ENCODE measurements around the gene RNF43. TPM values are rescaled to one million over a fixed set of nuclear protein-coding genes. Genes with fewer than 3 reads are reported as not detected.
"Not testable (repeated sequence)": the region's sequence is repeated elsewhere in the genome, so short reads cannot be mapped to it uniquely, and the experiment has no call there.

Gene RNF43
- total RNA-seq, 2 experiments from 2014 or later, result 0.07 to 0.12 TPM

GRCh38 chr17:58401287-58401686 lies 16.0 kb downstream of the RNF43 start:
- Mint-ChIP-seq H3K9me3 (no peaks in the 10 kb centered on the region), H3K27me3 (peaks cover 2% of the 10 kb centered on the region), H3K36me3 (ENCODE audit: low read depth) (no peaks in the 10 kb centered on the region), H3K27ac (no peak overlapping the region), H3K4me3 (no peak overlapping the region), H3K4me1 (peaks cover 13% of the 10 kb centered on the region)
- POLR2A ChIA-PET, result no interaction called here
- CTCF ChIA-PET, result interaction anchor here (1.2 kb wide), 1 partner anchor 16 kb away, joined by 6 read pairs; the partner anchor contains the start of gene RNF43
- no peak for DNase-seq

GRCh38 chr17:58400826-58401225 lies 16.5 kb downstream of the RNF43 start:
- no peak overlapping the region for H3K27ac Mint-ChIP-seq
- no peak for DNase-seq
- CTCF ChIA-PET, result interaction anchor here (1.0 to 1.2 kb wide), 4 partner anchors 15 to 18 kb away, joined by 3 to 6 read pairs (median 3); partner anchors contain the start of gene RNF43
- peaks cover 13% of the 10 kb centered on the region for H3K4me1 Mint-ChIP-seq
- POLR2A ChIA-PET, result no interaction called here
- H3K9me3 Mint-ChIP-seq, result no peaks in the 10 kb centered on the region
- H3K27me3 Mint-ChIP-seq, result peaks cover 2% of the 10 kb centered on the region
- no peaks in the 10 kb centered on the region for H3K36me3 Mint-ChIP-seq (ENCODE audit: low read depth)
- H3K4me3 Mint-ChIP-seq, result no peak overlapping the region

- peaks cover 2% of the 10 kb centered on the region for H3K27me3 Mint-ChIP-seq
- no peak for DNase-seq
- no peak overlapping the region for H3K27ac Mint-ChIP-seq
- H3K4me1 Mint-ChIP-seq, result peaks cover 13% of the 10 kb centered on the region
- no peaks in the 10 kb centered on the region for H3K9me3 Mint-ChIP-seq
- ChIA-PET CTCF (interaction anchor here (0.7 to 1.2 kb wide), 5 partner anchors 14 to 83 kb away, joined by 3 read pairs; no protein-coding TSS in a partner anchor), POLR2A (interaction anchor here (0.8 kb wide), 1 partner anchor 616 kb away, joined by 4 read pairs; no protein-coding TSS in a partner anchor)
- no peaks in the 10 kb centered on the region for H3K36me3 Mint-ChIP-seq (ENCODE audit: low read depth)
- no peak overlapping the region for H3K4me3 Mint-ChIP-seq
Observed at GRCh38 chr17:58399974-58400373, 17.4 kb downstream of the RNF43 start.

GRCh38 chr17:58398574-58399266 lies 18.6 kb downstream of the RNF43 start:
- ChIA-PET CTCF (interaction anchor here (1.2 kb wide), 1 partner anchor 81 kb away, joined by 3 read pairs; no protein-coding TSS in a partner anchor), POLR2A (interaction anchor here (0.6 kb wide), 1 partner anchor 61 kb away, joined by 6 read pairs; no protein-coding TSS in a partner anchor)
- no peak overlapping the region for H3K4me3 Mint-ChIP-seq

GRCh38 chr17:58397421-58397820 lies 19.9 kb downstream of the RNF43 start:
- DNase-seq; H3K4me3 Mint-ChIP-seq; H3K36me3 Mint-ChIP-seq (ENCODE audit: low read depth); H3K9me3 Mint-ChIP-seq; H3K27me3 Mint-ChIP-seq; H3K27ac Mint-ChIP-seq; POLR2A ChIA-PET: not testable (repeated sequence)
- CTCF ChIA-PET, result interaction anchor here (1.1 to 1.2 kb wide), 2 partner anchors 10 to 80 kb away, joined by 3 read pairs; no protein-coding TSS in a partner anchor
- H3K4me1 Mint-ChIP-seq, result peaks cover 13% of the 10 kb centered on the region

More at GRCh38 chr17:58398574-58399266, 18.6 kb downstream of the RNF43 start:
- Mint-ChIP-seq H3K36me3 (ENCODE audit: low read depth) (no peaks in the 10 kb centered on the region), H3K27me3 (peaks cover 2% of the 10 kb centered on the region), H3K27ac (no peak overlapping the region), H3K9me3 (no peaks in the 10 kb centered on the region), H3K4me1 (peaks cover 18% of the 10 kb centered on the region)
- no peak for DNase-seq

- CTCF ChIA-PET, result interaction anchor here (1.8 kb wide), 1 partner anchor 13 kb away, joined by 8 read pairs; no protein-coding TSS in a partner anchor
- no peak for DNase-seq
- Mint-ChIP-seq H3K27ac (no peak overlapping the region), H3K9me3 (no peaks in the 10 kb centered on the region), H3K36me3 (ENCODE audit: low read depth) (no peaks in the 10 kb centered on the region), H3K4me3 (no peak overlapping the region), H3K4me1 (peaks cover 4% of the 10 kb centered on the region), H3K27me3 (peaks cover 2% of the 10 kb centered on the region)
- POLR2A ChIA-PET, result no interaction called here
Observed at GRCh38 chr17:58396173-58396572, 21.2 kb downstream of the RNF43 start.

GRCh38 chr17:58394534-58395223 lies 22.7 kb downstream of the RNF43 start:
- Mint-ChIP-seq H3K9me3 (no peaks in the 10 kb centered on the region), H3K27me3 (peaks cover 2% of the 10 kb centered on the region), H3K4me3 (no peak overlapping the region), H3K27ac (no peak overlapping the region), H3K36me3 (ENCODE audit: low read depth) (no peaks in the 10 kb centered on the region), H3K4me1 (peaks cover 4% of the 10 kb centered on the region)
- POLR2A ChIA-PET, result no interaction called here
- CTCF ChIA-PET, result interaction anchor here (1.1 to 1.8 kb wide), 3 partner anchors 12 to 41 kb away, joined by 3 to 8 read pairs (median 3); no protein-coding TSS in a partner anchor
- no peak for DNase-seq

GRCh38 chr17:58391302-58391984 lies 25.9 kb downstream of the RNF43 start:
- POLR2A ChIA-PET, result no interaction called here

GRCh38 chr17:58390884-58391283 lies 26.4 kb downstream of the RNF43 start:
- no peaks in the 10 kb centered on the region for H3K36me3 Mint-ChIP-seq (ENCODE audit: low read depth)
- H3K9me3 Mint-ChIP-seq, result no peaks in the 10 kb centered on the region
- H3K4me3 Mint-ChIP-seq, result no peak overlapping the region
- H3K27ac Mint-ChIP-seq, result no peak overlapping the region
- H3K4me1 Mint-ChIP-seq, result peaks cover 4% of the 10 kb centered on the region
- H3K27me3 Mint-ChIP-seq, result no peaks in the 10 kb centered on the region
- DNase-seq, result no peak
- ChIA-PET CTCF (no interaction called here), POLR2A (no interaction called here)

More at GRCh38 chr17:58391302-58391984, 25.9 kb downstream of the RNF43 start:
- H3K4me1 Mint-ChIP-seq, result peaks cover 4% of the 10 kb centered on the region
- H3K9me3 Mint-ChIP-seq, result no peaks in the 10 kb centered on the region
- H3K36me3 Mint-ChIP-seq (ENCODE audit: low read depth), result no peaks in the 10 kb centered on the region
- no peaks in the 10 kb centered on the region for H3K27me3 Mint-ChIP-seq
- CTCF ChIA-PET, result interaction anchor here (1.1 kb wide), 1 partner anchor 22 kb away, joined by 3 read pairs; no protein-coding TSS in a partner anchor
- H3K27ac Mint-ChIP-seq, result no peak overlapping the region
- H3K4me3 Mint-ChIP-seq, result no peak overlapping the region
- no peak for DNase-seq

- DNase-seq, result no peak
- POLR2A ChIA-PET, result no interaction called here
- H3K27ac Mint-ChIP-seq, result no peak overlapping the region
- CTCF ChIA-PET, result interaction anchor here (0.8 to 1.4 kb wide), 4 partner anchors 15 to 25 kb away, joined by 3 to 4 read pairs (median 3); no protein-coding TSS in a partner anchor
- H3K27me3 Mint-ChIP-seq, result no peaks in the 10 kb centered on the region
- H3K4me3 Mint-ChIP-seq, result no peak overlapping the region
- H3K36me3 Mint-ChIP-seq (ENCODE audit: low read depth), result no peaks in the 10 kb centered on the region
- peaks cover 5% of the 10 kb centered on the region for H3K4me1 Mint-ChIP-seq
- no peaks in the 10 kb centered on the region for H3K9me3 Mint-ChIP-seq
Observed at GRCh38 chr17:58388302-58389190, 28.8 kb downstream of the RNF43 start.

- DNase-seq, result no peak
- ChIA-PET CTCF (interaction anchor here (1.0 to 1.4 kb wide), 4 partner anchors 10 to 25 kb away, joined by 3 to 4 read pairs (median 3); no protein-coding TSS in a partner anchor), POLR2A (no interaction called here)
- Mint-ChIP-seq H3K4me1 (peaks cover 9% of the 10 kb centered on the region), H3K36me3 (ENCODE audit: low read depth) (no peaks in the 10 kb centered on the region), H3K4me3 (no peak overlapping the region), H3K27me3 (no peaks in the 10 kb centered on the region), H3K9me3 (no peaks in the 10 kb centered on the region), H3K27ac (no peak overlapping the region)
Observed at GRCh38 chr17:58387834-58388233, 29.5 kb downstream of the RNF43 start.

GRCh38 chr17:58386708-58387107 lies 30.6 kb downstream of the RNF43 start:
- DNase-seq, result no peak
- ChIA-PET CTCF (interaction anchor here (1.0 to 1.3 kb wide), 2 partner anchors 11 to 14 kb away, joined by 3 read pairs; no protein-coding TSS in a partner anchor), POLR2A (no interaction called here)
- no peak overlapping the region for H3K27ac Mint-ChIP-seq
- H3K27me3 Mint-ChIP-seq, result no peaks in the 10 kb centered on the region
- peaks cover 20% of the 10 kb centered on the region for H3K4me1 Mint-ChIP-seq
- H3K4me3 Mint-ChIP-seq, result no peak overlapping the region
- no peaks in the 10 kb centered on the region for H3K9me3 Mint-ChIP-seq
- H3K36me3 Mint-ChIP-seq (ENCODE audit: low read depth), result no peaks in the 10 kb centered on the region
